ENCODE results near the gene RAD9A. TPM values are rescaled to one million over a fixed set of nuclear protein-coding genes. Genes with fewer than 3 reads are reported as not detected.

RAD9A gene
- total and polyA plus RNA-seq, 5 donors from 2014 or later = 3.5 to 27.5 (median 6.7) TPM

DNA sequence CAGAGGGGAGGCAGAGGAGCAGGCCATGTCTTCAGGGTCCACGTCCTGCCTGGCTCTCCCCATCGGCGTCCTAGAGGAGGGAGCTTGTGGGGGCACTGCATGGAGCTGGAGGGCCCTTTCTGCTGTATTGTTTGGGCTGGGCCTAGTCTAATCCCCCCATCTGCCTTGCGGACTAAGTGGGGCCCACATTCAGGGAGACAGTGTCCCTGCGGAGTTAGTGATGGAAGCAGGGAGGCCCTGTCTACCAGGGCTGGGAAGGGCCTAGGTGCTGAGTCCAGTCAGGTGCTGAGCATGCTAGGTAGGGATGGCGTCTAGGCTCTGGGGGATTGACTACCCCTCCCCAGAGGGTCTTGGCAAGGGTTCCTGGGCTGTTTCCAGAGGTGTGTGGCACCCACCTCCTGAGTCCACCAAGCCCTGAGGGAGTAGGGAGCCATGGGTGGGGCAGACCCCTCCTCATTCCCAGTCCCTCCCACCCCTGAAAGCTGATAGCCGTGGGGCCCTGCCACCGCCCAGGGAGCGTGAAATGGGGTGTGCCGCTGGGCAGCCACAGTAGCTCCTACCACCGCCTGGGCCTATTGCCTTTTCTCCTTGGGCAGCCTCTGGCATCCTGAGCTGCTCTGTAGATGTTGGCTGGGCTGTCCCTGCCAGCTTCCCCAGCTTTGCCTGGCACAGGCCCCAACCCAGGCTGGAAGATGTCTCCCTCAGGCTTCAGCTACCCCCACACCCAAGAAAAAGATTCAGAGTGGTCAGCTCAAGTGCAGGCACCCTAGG is 36.6 kb upstream of the RAD9A start:
- H3K36me3 ChIP-seq (ENCODE audit: control insufficient read depth, insufficient read depth, low read length) = no peaks in the 10 kb centered on the region
- ATAC-seq (ENCODE audit: low read depth in 2 of 2) = no peak
- Mint-ChIP-seq H3K27me3 (peaks cover 9% of the 10 kb centered on the region), H3K9me3 (no peaks in the 10 kb centered on the region), H3K4me3 (peak overlapping the region in 2 of 4 donors; percentile 32 to 69), H3K27ac (peak overlapping the region in 2 of 3 donors; percentile 97 to 98), H3K36me3 (no peaks in the 10 kb centered on the region), H3K4me1 (peaks cover 5 to 59% (median 38%) of the 10 kb centered on the region in 4 donors)
- H3K27me3 ChIP-seq (ENCODE audit: control insufficient read depth, insufficient read depth, low read length) = no peaks in the 10 kb centered on the region
- H3K4me1 ChIP-seq (ENCODE audit: control insufficient read depth, insufficient read depth, low read length, poor library complexity, severe bottlenecking) = peaks cover 58% of the 10 kb centered on the region
- peak overlapping the region; percentile 98 for H3K27ac ChIP-seq (ENCODE audit: insufficient read depth, low read length, poor library complexity, severe bottlenecking)
- H3K4me3 ChIP-seq (ENCODE audit: low read depth, low read length) = no peak overlapping the region
- DNase-seq = no peak
- H3K9me3 ChIP-seq (ENCODE audit: control insufficient read depth in 2 of 2, low read length in 2 of 2) = no peaks in the 10 kb centered on the region

DNA sequence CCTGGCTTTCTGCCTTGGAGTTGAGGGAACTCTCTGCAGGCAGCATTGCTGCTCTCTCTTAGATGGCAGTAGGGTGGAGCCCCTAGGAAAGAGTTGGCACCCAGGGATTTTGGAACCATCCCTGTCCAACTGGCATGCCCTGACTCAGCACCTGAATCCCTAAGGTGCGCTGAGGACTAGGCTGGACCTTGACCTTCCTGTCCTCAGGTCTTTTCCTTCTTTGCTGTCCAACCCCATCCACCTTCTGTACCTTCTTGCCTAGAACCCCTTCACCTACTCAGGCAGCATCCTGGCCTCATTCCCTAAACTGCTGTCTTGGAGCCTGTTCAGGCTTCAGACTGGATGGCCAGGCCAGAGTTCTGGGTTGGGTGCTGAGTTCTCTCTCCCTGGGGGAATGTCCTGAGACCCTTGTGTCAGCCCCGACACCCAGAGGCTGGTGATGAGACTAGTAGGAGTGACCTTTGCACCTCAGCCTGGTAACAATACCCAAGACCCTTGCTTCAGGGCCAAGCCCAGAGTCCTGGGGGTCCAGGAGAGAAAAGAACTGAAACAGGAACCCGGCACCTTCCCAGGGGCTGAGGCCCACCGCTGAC is 35.9 kb upstream of the RAD9A start:
- H3K9me3 Mint-ChIP-seq = no peaks in the 10 kb centered on the region
- no peak for DNase-seq

DNA sequence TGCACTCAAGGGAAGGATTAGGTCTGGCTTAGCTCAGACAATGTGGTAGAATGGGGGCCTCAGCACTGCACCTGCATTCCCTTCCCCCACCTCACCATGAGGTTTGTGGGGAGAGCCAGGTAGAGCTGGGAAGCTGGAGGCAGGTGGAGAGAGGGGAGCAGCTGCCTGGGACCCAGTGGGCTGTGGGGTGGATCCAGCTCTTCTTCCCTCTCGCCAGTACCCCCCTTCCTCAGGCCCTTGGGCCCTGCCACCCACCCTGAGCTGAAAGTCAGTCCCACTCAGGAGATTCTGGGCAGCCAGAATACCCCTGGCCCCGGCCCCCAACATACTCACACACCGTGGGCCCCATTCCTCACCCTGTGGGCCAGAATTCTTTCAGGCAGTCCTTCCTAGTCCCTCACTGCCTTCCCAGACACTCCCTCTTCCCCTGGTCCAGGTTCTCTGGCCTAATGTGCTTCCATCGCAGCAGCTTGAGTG is 35.4 kb upstream of the RAD9A start:
- no peaks in the 10 kb centered on the region for H3K36me3 ChIP-seq (ENCODE audit: control insufficient read depth, insufficient read depth, low read length)
- ATAC-seq (ENCODE audit: low read depth in 2 of 2) = no peak
- no peaks in the 10 kb centered on the region for H3K36me3 Mint-ChIP-seq
- no peaks in the 10 kb centered on the region for H3K9me3 Mint-ChIP-seq
- peak overlapping the region; percentile 15 for H3K27ac ChIP-seq (ENCODE audit: insufficient read depth, low read length, poor library complexity, severe bottlenecking)
- no peak for DNase-seq
- H3K9me3 ChIP-seq (ENCODE audit: control insufficient read depth in 2 of 2, low read length in 2 of 2) = no peaks in the 10 kb centered on the region
- peaks cover 5 to 51% (median 33%) of the 10 kb centered on the region in 4 donors for H3K4me1 Mint-ChIP-seq
- peak overlapping the region; percentile 53 to 87 (median 86) for H3K27ac Mint-ChIP-seq
- H3K4me3 ChIP-seq (ENCODE audit: low read depth, low read length) = no peak overlapping the region
- H3K4me1 ChIP-seq (ENCODE audit: control insufficient read depth, insufficient read depth, low read length, poor library complexity, severe bottlenecking) = peaks cover 51% of the 10 kb centered on the region
- peaks cover 9% of the 10 kb centered on the region for H3K27me3 Mint-ChIP-seq
- H3K4me3 Mint-ChIP-seq = peak overlapping the region; percentile 4 to 77 (median 68)
- no peaks in the 10 kb centered on the region for H3K27me3 ChIP-seq (ENCODE audit: control insufficient read depth, insufficient read depth, low read length)

More for the DNA sequence above, 35.9 kb upstream of the RAD9A start:
- Mint-ChIP-seq H3K4me3 (peak overlapping the region in 2 of 4 donors; percentile 32 to 69), H3K27me3 (peaks cover 9% of the 10 kb centered on the region), H3K36me3 (no peaks in the 10 kb centered on the region), H3K27ac (peak overlapping the region in 1 of 3 donors; percentile 20), H3K4me1 (peaks cover 5 to 56% (median 37%) of the 10 kb centered on the region in 4 donors)
- H3K4me3 ChIP-seq (ENCODE audit: low read depth, low read length) = no peak overlapping the region
- no peaks in the 10 kb centered on the region for H3K9me3 ChIP-seq (ENCODE audit: control insufficient read depth in 2 of 2, low read length in 2 of 2)
- H3K4me1 ChIP-seq (ENCODE audit: control insufficient read depth, insufficient read depth, low read length, poor library complexity, severe bottlenecking) = peaks cover 56% of the 10 kb centered on the region
- no peaks in the 10 kb centered on the region for H3K36me3 ChIP-seq (ENCODE audit: control insufficient read depth, insufficient read depth, low read length)
- H3K27me3 ChIP-seq (ENCODE audit: control insufficient read depth, insufficient read depth, low read length) = no peaks in the 10 kb centered on the region
- no peak for ATAC-seq (ENCODE audit: low read depth in 2 of 2)
- H3K27ac ChIP-seq (ENCODE audit: insufficient read depth, low read length, poor library complexity, severe bottlenecking) = no peak overlapping the region

DNA sequence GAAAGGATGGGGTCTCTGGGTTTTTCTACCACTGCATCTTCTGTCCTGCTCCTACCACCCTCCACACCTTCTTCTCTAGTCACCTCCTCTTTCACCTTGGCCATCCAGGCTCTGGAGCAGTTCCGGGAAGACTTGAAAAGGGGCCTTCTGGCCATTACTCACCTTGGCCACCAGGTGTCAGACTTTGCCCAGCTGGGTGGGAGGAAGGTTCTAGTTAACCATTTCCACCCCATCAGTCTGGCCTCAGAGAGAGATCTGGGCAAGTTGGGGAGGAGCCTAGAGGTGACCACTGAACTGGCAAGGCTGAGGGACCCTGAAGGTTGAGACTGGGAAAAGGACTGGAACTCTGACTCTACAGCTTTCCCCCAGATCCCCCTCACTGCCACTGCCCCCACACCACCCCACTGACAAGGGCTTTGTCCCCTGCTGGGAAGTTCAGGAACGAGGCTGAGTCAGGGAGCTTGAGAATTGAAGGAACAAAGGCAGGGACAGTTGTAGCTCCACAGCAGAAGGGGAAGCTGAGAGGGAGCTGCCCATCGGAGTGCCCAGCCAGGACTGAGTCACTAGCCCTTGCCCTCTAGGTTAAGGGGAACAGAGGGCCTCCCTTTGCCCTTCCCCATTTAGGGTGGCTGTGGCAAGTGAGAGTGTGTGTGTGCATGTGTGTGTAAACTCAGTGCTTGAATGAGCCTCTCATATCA is 34.8 kb upstream of the RAD9A start:
- Mint-ChIP-seq H3K36me3 (no peaks in the 10 kb centered on the region), H3K4me1 (peaks cover 9 to 47% (median 30%) of the 10 kb centered on the region in 4 donors), H3K27ac (peak overlapping the region; percentile 53 to 87 (median 86)), H3K4me3 (peak overlapping the region; percentile 4 to 77 (median 68)), H3K9me3 (no peaks in the 10 kb centered on the region), H3K27me3 (peaks cover 9% of the 10 kb centered on the region)
- H3K4me1 ChIP-seq (ENCODE audit: control insufficient read depth, insufficient read depth, low read length, poor library complexity, severe bottlenecking) = peaks cover 45% of the 10 kb centered on the region
- ATAC-seq (ENCODE audit: low read depth in 2 of 2) = no peak
- H3K27me3 ChIP-seq (ENCODE audit: control insufficient read depth, insufficient read depth, low read length) = no peaks in the 10 kb centered on the region
- H3K9me3 ChIP-seq (ENCODE audit: control insufficient read depth in 2 of 2, low read length in 2 of 2) = no peaks in the 10 kb centered on the region
- no peak overlapping the region for H3K4me3 ChIP-seq (ENCODE audit: low read depth, low read length)
- DNase-seq = peak; percentile 61 to 74 (median 70)
- H3K27ac ChIP-seq (ENCODE audit: insufficient read depth, low read length, poor library complexity, severe bottlenecking) = peak overlapping the region; percentile 15
- H3K36me3 ChIP-seq (ENCODE audit: control insufficient read depth, insufficient read depth, low read length) = no peaks in the 10 kb centered on the region

DNA sequence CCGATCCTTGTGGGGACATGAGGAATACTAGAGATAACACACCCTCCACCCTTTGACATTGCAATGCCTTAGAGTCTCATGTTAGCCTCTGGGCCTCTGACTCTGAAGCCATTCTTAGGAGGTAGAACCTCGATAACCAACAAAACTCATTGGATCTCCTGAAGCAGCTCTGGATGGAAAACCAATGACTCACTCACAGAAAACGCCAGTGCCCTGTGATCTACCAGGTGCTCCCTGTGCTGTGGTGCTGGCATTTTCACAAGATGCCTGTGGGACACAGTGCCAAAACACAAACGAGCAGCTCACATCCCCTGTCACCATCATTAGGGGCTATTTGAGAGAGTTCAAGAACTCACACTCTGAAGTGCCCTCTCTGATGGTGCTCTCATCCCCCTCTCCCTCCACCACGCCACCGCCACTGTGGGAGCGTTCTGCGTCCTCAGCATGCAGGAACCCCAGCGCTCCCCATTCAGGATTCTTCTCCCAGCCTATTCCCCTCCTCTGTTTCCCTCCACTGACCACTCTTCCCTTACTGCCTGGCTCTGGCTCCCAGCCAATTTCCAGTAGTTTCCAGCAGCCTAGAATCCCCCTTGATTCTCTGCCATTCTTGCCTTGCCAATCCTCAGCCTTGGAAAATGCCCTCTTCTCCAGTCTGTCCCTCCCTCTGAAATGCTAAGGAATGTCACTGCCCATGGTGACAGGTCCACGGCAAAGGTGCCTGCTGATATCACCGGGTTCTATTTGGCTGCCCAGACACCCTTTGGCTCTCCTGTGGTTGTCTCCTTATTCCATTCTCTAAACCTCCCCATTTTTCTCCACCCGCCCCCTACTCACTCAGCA is 33.7 kb upstream of the RAD9A start:
- Mint-ChIP-seq H3K9me3 (no peaks in the 10 kb centered on the region), H3K27ac (peak overlapping the region in 1 of 3 donors; percentile 0), H3K36me3 (no peaks in the 10 kb centered on the region), H3K27me3 (peaks cover 9% of the 10 kb centered on the region), H3K4me1 (peaks cover 14 to 48% (median 28%) of the 10 kb centered on the region in 4 donors), H3K4me3 (no peak overlapping the region)
- Histone ChIP-seq H3K4me1 (ENCODE audit: control insufficient read depth, insufficient read depth, low read length, poor library complexity, severe bottlenecking) (peaks cover 35% of the 10 kb centered on the region), H3K27me3 (ENCODE audit: control insufficient read depth, insufficient read depth, low read length) (no peaks in the 10 kb centered on the region), H3K27ac (ENCODE audit: insufficient read depth, low read length, poor library complexity, severe bottlenecking) (no peak overlapping the region), H3K36me3 (ENCODE audit: control insufficient read depth, insufficient read depth, low read length) (no peaks in the 10 kb centered on the region), H3K4me3 (ENCODE audit: low read depth, low read length) (no peak overlapping the region), H3K9me3 (ENCODE audit: control insufficient read depth in 2 of 2, low read length in 2 of 2) (no peaks in the 10 kb centered on the region)
- ATAC-seq (ENCODE audit: low read depth in 2 of 2) = no peak
- DNase-seq = no peak

DNA sequence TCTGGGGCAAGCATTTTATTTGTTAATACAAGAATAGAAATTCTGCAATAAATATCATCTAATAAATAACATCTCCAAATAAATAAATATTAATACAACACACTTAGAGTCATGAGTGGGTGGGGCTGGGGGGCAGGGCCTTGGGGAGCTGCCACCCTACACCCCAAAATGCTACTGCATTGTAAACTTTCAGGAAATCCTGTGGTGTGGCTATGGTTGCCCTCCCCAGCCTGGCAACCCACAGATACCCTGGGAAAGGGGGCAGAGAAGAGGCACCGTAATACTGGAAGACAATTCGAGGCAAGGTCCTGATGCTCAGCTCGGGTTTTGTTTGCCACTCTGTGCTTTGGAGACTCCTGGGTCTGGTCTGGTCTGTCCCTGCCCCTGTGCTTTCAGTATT is 27.6 kb upstream of the RAD9A start:
- no peaks in the 10 kb centered on the region for H3K9me3 Mint-ChIP-seq
- Histone ChIP-seq H3K4me3 (ENCODE audit: low read depth, low read length) (no peak overlapping the region), H3K9me3 (ENCODE audit: control insufficient read depth in 2 of 2, low read length in 2 of 2) (no peaks in the 10 kb centered on the region), H3K27ac (ENCODE audit: insufficient read depth, low read length, poor library complexity, severe bottlenecking) (no peak overlapping the region), H3K4me1 (ENCODE audit: control insufficient read depth, insufficient read depth, low read length, poor library complexity, severe bottlenecking) (peaks cover 12% of the 10 kb centered on the region), H3K27me3 (ENCODE audit: control insufficient read depth, insufficient read depth, low read length) (no peaks in the 10 kb centered on the region), H3K36me3 (ENCODE audit: control insufficient read depth, insufficient read depth, low read length) (no peaks in the 10 kb centered on the region)
- H3K27me3 Mint-ChIP-seq = peaks cover 11% of the 10 kb centered on the region
- H3K4me1 Mint-ChIP-seq = peaks cover 15 to 48% (median 32%) of the 10 kb centered on the region in 4 donors
- DNase-seq (no peak), ATAC-seq (ENCODE audit: low read depth in 2 of 2) (no peak)
- H3K36me3 Mint-ChIP-seq = peaks cover 7% of the 10 kb centered on the region
- H3K27ac Mint-ChIP-seq = peak overlapping the region; percentile 6 to 75 (median 58)
- H3K4me3 Mint-ChIP-seq = peak overlapping the region in 1 of 4 donors; percentile 73

All from CD4-positive, CD25-positive, alpha-beta regulatory T cell (primary cell).